Dedifferentiated amniotic fluid mesenchymal stem cell (primary cell): ENCODE results near the gene CRACR2B.

Experiments
- DNase-seq: peaks from one replicate; pipeline ENCODE4 v3.0.0-alpha.2; 2016; ENCODE audit errors: extremely low spot score

The CRACR2B gene

GRCh38 chr11:826227-826621 lies 1.5 kb upstream of the CRACR2B start:
- no peak for DNase-seq

- no peak for DNase-seq
These were observed 928 bp upstream of the CRACR2B start for GRCh38 chr11:826836-827145.

GRCh38 chr11:827146-827896 lies 398 bp upstream of the CRACR2B start:
- DNase-seq, result no peak

GRCh38 chr11:828506-829175 lies 922 bp downstream of the CRACR2B start:
- no peak for DNase-seq

GRCh38 chr11:829176-829846 lies 1.6 kb downstream of the CRACR2B start:
- DNase-seq, result no peak

GRCh38 chr11:829847-830294 lies 2.2 kb downstream of the CRACR2B start:
- DNase-seq, result no peak

GRCh38 chr11:830295-831117 lies 2.8 kb downstream of the CRACR2B start:
- no peak for DNase-seq

GRCh38 chr11:831118-831864 lies 3.6 kb downstream of the CRACR2B start:
- DNase-seq, result no peak

GRCh38 chr11:831961-832528 lies 4.3 kb downstream of the CRACR2B start:
- DNase-seq, result no peak

- DNase-seq, result no peak
These were observed 4.9 kb downstream of the CRACR2B start, which contains the start of gene CD151 for GRCh38 chr11:832529-833113. TSS of gene CD151 (plus strand) at chr11:832952. CDS start at chr11:836070, 3,118 bp downstream.

GRCh38 chr11:833114-833791 lies 5.5 kb downstream of the CRACR2B start:
- no peak for DNase-seq

- no peak for DNase-seq
These were observed 6.2 kb downstream of the CRACR2B start for GRCh38 chr11:833849-834311.

GRCh38 chr11:834371-835316 lies 6.9 kb downstream of the CRACR2B start:
- DNase-seq, result peak; percentile 82

- DNase-seq, result no peak
These were observed 8.6 kb downstream of the CRACR2B start for GRCh38 chr11:836274-836673.

GRCh38 chr11:836700-837099 lies 9.0 kb downstream of the CRACR2B start:
- DNase-seq, result no peak

- DNase-seq, result no peak
These were observed 9.7 kb downstream of the CRACR2B start for GRCh38 chr11:837189-837989.

- DNase-seq, result no peak
These were observed 10.2 kb downstream of the CRACR2B start for GRCh38 chr11:837990-838307.
